ENCODE data around the gene DEXI.

DEXI gene

GRCh38 chr16:10934325-10935107, 7.8 kb downstream of the DEXI start:
- no peaks in the 10 kb centered on the region; the same call in 1 of the 2 replicates for H3F3A ChIP-seq (ENCODE audit: control insufficient read depth, insufficient read depth)
- no peak overlapping the region for H3K4me2 ChIP-seq (ENCODE audit: low read length)
- H3K79me2 ChIP-seq (ENCODE audit: control insufficient read depth, low read length), result peaks cover 19% of the 10 kb centered on the region
- H4K20me1 ChIP-seq (ENCODE audit: control insufficient read depth, insufficient read depth, low read depth, low read length), result 0 out of 2 replicates have a peak, but pooled peaks cover 3% of the 10 kb centered on the region
- H3K9me3 ChIP-seq (ENCODE audit: control insufficient read depth, insufficient read depth, low read length), result no peaks in the 10 kb centered on the region
- no peaks in the 10 kb centered on the region for H3K9me2 ChIP-seq (replicated peaks; ENCODE audit: control insufficient read depth, low read length)
- no peak overlapping the region for H3K27ac ChIP-seq (ENCODE audit: low read depth, low read length)
- peaks cover 30% of the 10 kb centered on the region for H3K4me1 ChIP-seq (ENCODE audit: control insufficient read depth, low read length)
- no peak for TF ChIP-seq EZH2phosphoT487 (IDR thresholded peaks at IDR 0.05; ENCODE audit: borderline replicate concordance, low read length)
- no peak for TF ChIP-seq CTCF (IDR thresholded peaks at IDR 0.05; ENCODE audit: low read depth, low read length, poor library complexity, severe bottlenecking)
- H3K4me3 ChIP-seq (ENCODE audit: low read length), result no peak overlapping the region
- peaks cover 20% of the 10 kb centered on the region for H3K36me3 ChIP-seq (ENCODE audit: control insufficient read depth, low read length)
- no peaks in the 10 kb centered on the region for H3K27me3 ChIP-seq (ENCODE audit: control insufficient read depth, low read length)

- H3K27ac ChIP-seq (ENCODE audit: low read depth, low read length), result no peak overlapping the region
- H3K4me3 ChIP-seq (ENCODE audit: low read length), result no peak overlapping the region
- H4K20me1 ChIP-seq (ENCODE audit: control insufficient read depth, insufficient read depth, low read depth, low read length), result no peaks in the 10 kb centered on the region
- peaks cover 12% of the 10 kb centered on the region for H3K79me2 ChIP-seq (ENCODE audit: control insufficient read depth, low read length)
- peaks cover 23% of the 10 kb centered on the region for H3K4me1 ChIP-seq (ENCODE audit: control insufficient read depth, low read length)
- no peaks in the 10 kb centered on the region for H3K9me3 ChIP-seq (ENCODE audit: control insufficient read depth, insufficient read depth, low read length)
- H3K4me2 ChIP-seq (ENCODE audit: low read length), result no peak overlapping the region
- H3K27me3 ChIP-seq (ENCODE audit: control insufficient read depth, low read length), result no peaks in the 10 kb centered on the region
- no peaks in the 10 kb centered on the region; the same call in 1 of the 2 replicates for H3F3A ChIP-seq (ENCODE audit: control insufficient read depth, insufficient read depth)
- TF ChIP-seq CTCF (IDR thresholded peaks at IDR 0.05; ENCODE audit: low read depth, low read length, poor library complexity, severe bottlenecking), result no peak
- no peak for TF ChIP-seq EZH2phosphoT487 (IDR thresholded peaks at IDR 0.05; ENCODE audit: borderline replicate concordance, low read length)
- H3K9me2 ChIP-seq (replicated peaks; ENCODE audit: control insufficient read depth, low read length), result no peaks in the 10 kb centered on the region
- H3K36me3 ChIP-seq (ENCODE audit: control insufficient read depth, low read length), result peaks cover 15% of the 10 kb centered on the region
Observed at GRCh38 chr16:10933865-10934264, 8.4 kb downstream of the DEXI start.

- Histone ChIP-seq H3K27ac (ENCODE audit: low read depth, low read length) (no peak overlapping the region), H3K9me2 (replicated peaks; ENCODE audit: control insufficient read depth, low read length) (no peaks in the 10 kb centered on the region), H3K27me3 (ENCODE audit: control insufficient read depth, low read length) (no peaks in the 10 kb centered on the region), H3F3A (ENCODE audit: control insufficient read depth, insufficient read depth) (no peaks in the 10 kb centered on the region; the same call in 1 of the 2 replicates), H3K4me1 (ENCODE audit: control insufficient read depth, low read length) (peaks cover 16% of the 10 kb centered on the region), H3K4me3 (ENCODE audit: low read length) (no peak overlapping the region), H3K9me3 (ENCODE audit: control insufficient read depth, insufficient read depth, low read length) (no peaks in the 10 kb centered on the region), H4K20me1 (ENCODE audit: control insufficient read depth, insufficient read depth, low read depth, low read length) (no peaks in the 10 kb centered on the region), H3K4me2 (ENCODE audit: low read length) (no peak overlapping the region), H3K79me2 (ENCODE audit: control insufficient read depth, low read length) (peaks cover 10% of the 10 kb centered on the region), H3K36me3 (ENCODE audit: control insufficient read depth, low read length) (peaks cover 11% of the 10 kb centered on the region; the same call in 1 of the 2 replicates)
- TF ChIP-seq CTCF (IDR thresholded peaks at IDR 0.05; ENCODE audit: low read depth, low read length, poor library complexity, severe bottlenecking) (no peak), EZH2phosphoT487 (IDR thresholded peaks at IDR 0.05; ENCODE audit: borderline replicate concordance, low read length) (no peak)
Observed at GRCh38 chr16:10932959-10933710, 9.1 kb downstream of the DEXI start.
